Neural progenitor cell (in vitro differentiated cells): ENCODE results near the gene METTL1. TPM values are rescaled to one million over a fixed set of nuclear protein-coding genes. Genes with fewer than 3 reads are reported as not detected.

ENCODE experiments used
- DNase-seq: peaks from one replicate; pipeline ENCODE4 v3.0.0-alpha.2; 2016; ENCODE audit warnings: low spot score
- H2AFZ ChIP-seq: fragments of 200-600 bp; sonication (generic); replicated peaks from 2 replicates; pipeline ENCODE4 v1.6.1; 2016; ENCODE audit warnings: antibody characterized with exemption
- H3F3A ChIP-seq: fragments of 200-600 bp; sonication (generic); 2 replicates; pipeline ENCODE4 v1.6.1; 2016; ENCODE audit warnings: antibody characterized with exemption, low read depth
- H3K27ac ChIP-seq: fragments of 200-600 bp; sonication (generic); 2 replicates; pipeline ENCODE4 v1.5.1; 2016; ENCODE audit warnings: mild to moderate bottlenecking
- H3K27me3 ChIP-seq: fragments of 200-600 bp; sonication (generic); 2 replicates; pipeline ENCODE4 v1.6.1; 2016; ENCODE audit warnings: mild to moderate bottlenecking, moderate library complexity
- H3K36me3 ChIP-seq: fragments of 200-600 bp; sonication (generic); 2 replicates; pipeline ENCODE4 v1.5.1; 2016
- H3K4me1 ChIP-seq: fragments of 200-600 bp; sonication (generic); 2 replicates; pipeline ENCODE4 v1.6.1; 2016; ENCODE audit warnings: mixed run types
- H3K4me2 ChIP-seq: fragments of 200-600 bp; sonication (generic); 2 replicates; pipeline ENCODE4 v1.6.1; 2016
- H3K4me3 ChIP-seq: fragments of 200-600 bp; sonication (generic); 2 replicates; pipeline ENCODE4 v1.5.1; 2016
- H3K79me2 ChIP-seq: fragments of 200-600 bp; sonication (generic); 2 replicates; pipeline ENCODE4 v1.6.1; 2016; ENCODE audit warnings: low read depth
- H3K9ac ChIP-seq: fragments of 200-600 bp; sonication (generic); 2 replicates; pipeline ENCODE4 v1.6.1; 2016
- H3K9me3 ChIP-seq: fragments of 200-600 bp; sonication (generic); 2 replicates; pipeline ENCODE4 v1.5.1; 2016; ENCODE audit warnings: low read depth
- H4K20me1 ChIP-seq: fragments of 200-600 bp; sonication (generic); 2 replicates; pipeline ENCODE4 v1.6.1; 2016; ENCODE audit warnings: low read depth
- H3K27ac Mint-ChIP-seq: 3 replicates; pipeline ENCODE4 v1.8.0; 2021; ENCODE audit warnings: mixed read lengths
- H3K27me3 Mint-ChIP-seq: 2 replicates; pipeline ENCODE4 v1.8.0; 2022; ENCODE audit warnings: low read depth, mild to moderate bottlenecking, inconsistent platforms, moderate library complexity, mixed read lengths; ENCODE audit not compliant: insufficient read depth
- H3K36me3 Mint-ChIP-seq: 3 replicates; pipeline ENCODE4 v1.8.0; 2021; ENCODE audit warnings: mixed read lengths
- H3K4me1 Mint-ChIP-seq: 3 replicates; pipeline ENCODE4 v1.8.0; 2021; ENCODE audit warnings: mixed read lengths
- H3K4me3 Mint-ChIP-seq: 3 replicates; pipeline ENCODE4 v1.8.0; 2021; ENCODE audit warnings: mild to moderate bottlenecking, moderate library complexity, mixed read lengths
- H3K9me3 Mint-ChIP-seq: 3 replicates; pipeline ENCODE4 v1.8.0; 2020; ENCODE audit warnings: mixed read lengths
- EZH2 ChIP-seq: fragments of 200-600 bp; sonication (generic); IDR thresholded peaks from 2 replicates; pipeline ENCODE4 v1.6.1; 2017; ENCODE audit warnings: antibody characterized with exemption, mild to moderate bottlenecking, moderate library complexity
- EZH2phosphoT487 ChIP-seq: fragments of 200-600 bp; sonication (generic); IDR thresholded peaks from 2 replicates; pipeline ENCODE4 v1.6.1; 2017; ENCODE audit warnings: antibody characterized with exemption
- total RNA-seq: library from RNA; depleted of rRNA; stranded (reverse); fragments of >200 nt; gene quantifications from 2 replicates; pipeline ENCODE4 v1.2.3, GENCODE V29; 2015; ENCODE audit warnings: low replicate concordance
- TF ChIP-seq, protein P1 (sequence below): fragments of 200-600 bp; sonication (generic); IDR thresholded peaks from 2 replicates; pipeline ENCODE4 v1.5.1; 2017; ENCODE audit warnings: antibody characterized with exemption, mild to moderate bottlenecking

The METTL1 gene
- total RNA-seq, 1 donor from 2014 or later, result 5.6 TPM

DNA sequence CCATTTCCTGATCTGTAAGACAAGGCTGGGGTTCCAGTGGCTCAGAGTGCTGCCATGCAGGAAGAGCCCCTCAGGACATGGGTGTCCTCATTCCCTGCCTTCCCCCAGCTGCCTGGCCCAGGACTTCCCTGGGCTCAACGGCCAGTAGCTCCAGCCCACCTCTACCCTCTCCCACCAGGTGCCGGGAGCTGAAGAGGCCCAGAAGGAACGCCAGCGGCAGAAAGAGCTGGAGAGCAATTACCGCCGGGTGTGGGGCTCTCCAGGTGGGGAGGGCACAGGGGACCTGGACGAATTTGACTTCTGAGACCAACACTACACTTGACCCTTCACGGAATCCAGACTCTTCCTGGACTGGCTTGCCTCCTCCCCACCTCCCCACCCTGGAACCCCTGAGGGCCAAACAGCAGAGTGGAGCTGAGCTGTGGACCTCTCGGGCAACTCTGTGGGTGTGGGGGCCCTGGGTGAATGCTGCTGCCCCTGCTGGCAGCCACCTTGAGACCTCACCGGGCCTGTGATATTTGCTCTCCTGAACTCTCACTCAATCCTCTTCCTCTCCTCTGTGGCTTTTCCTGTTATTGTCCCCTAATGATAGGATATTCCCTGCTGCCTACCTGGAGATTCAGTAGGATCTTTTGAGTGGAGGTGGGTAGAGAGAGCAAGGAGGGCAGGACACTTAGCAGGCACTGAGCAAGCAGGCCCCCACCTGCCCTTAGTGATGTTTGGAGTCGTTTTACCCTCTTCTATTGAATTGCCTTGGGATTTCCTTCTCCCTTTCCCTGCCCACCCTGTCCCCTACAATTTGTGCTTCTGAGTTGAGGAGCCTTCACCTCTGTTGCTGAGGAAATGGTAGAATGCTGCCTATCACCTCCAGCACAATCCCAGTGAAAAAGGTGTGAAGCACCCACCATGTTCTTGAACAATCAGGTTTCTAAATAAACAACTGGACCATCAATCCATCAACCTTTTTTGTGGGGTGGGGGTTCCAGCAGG lies 51.0 kb downstream of the METTL1 start:
- Mint-ChIP-seq H3K27ac (no peak overlapping the region), H3K4me3 (no peak overlapping the region), H3K4me1 (peaks cover 6% of the 10 kb centered on the region), H3K27me3 (peaks cover 12% of the 10 kb centered on the region), H3K36me3 (peaks cover 5% of the 10 kb centered on the region), H3K9me3 (no peaks in the 10 kb centered on the region)
- no peak overlapping the region for H3K9ac ChIP-seq
- no peaks in the 10 kb centered on the region for H3K4me1 ChIP-seq
- H3F3A ChIP-seq, result no peaks in the 10 kb centered on the region
- TF ChIP-seq EZH2 (no peak), EZH2phosphoT487 (no peak)
- TF ChIP-seq, protein P1, sequence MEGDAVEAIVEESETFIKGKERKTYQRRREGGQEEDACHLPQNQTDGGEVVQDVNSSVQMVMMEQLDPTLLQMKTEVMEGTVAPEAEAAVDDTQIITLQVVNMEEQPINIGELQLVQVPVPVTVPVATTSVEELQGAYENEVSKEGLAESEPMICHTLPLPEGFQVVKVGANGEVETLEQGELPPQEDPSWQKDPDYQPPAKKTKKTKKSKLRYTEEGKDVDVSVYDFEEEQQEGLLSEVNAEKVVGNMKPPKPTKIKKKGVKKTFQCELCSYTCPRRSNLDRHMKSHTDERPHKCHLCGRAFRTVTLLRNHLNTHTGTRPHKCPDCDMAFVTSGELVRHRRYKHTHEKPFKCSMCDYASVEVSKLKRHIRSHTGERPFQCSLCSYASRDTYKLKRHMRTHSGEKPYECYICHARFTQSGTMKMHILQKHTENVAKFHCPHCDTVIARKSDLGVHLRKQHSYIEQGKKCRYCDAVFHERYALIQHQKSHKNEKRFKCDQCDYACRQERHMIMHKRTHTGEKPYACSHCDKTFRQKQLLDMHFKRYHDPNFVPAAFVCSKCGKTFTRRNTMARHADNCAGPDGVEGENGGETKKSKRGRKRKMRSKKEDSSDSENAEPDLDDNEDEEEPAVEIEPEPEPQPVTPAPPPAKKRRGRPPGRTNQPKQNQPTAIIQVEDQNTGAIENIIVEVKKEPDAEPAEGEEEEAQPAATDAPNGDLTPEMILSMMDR, result no peak
- DNase-seq, result no peak
- H3K27ac ChIP-seq, result no peak overlapping the region
- H2AFZ ChIP-seq, result no peak overlapping the region
- H3K36me3 ChIP-seq, result no peaks in the 10 kb centered on the region
- no peak overlapping the region for H3K4me3 ChIP-seq
- no peaks in the 10 kb centered on the region for H3K79me2 ChIP-seq
- H4K20me1 ChIP-seq, result no peaks in the 10 kb centered on the region
- no peak overlapping the region for H3K4me2 ChIP-seq
- no peaks in the 10 kb centered on the region for H3K9me3 ChIP-seq
- H3K27me3 ChIP-seq, result peaks cover 33% of the 10 kb centered on the region

DNA sequence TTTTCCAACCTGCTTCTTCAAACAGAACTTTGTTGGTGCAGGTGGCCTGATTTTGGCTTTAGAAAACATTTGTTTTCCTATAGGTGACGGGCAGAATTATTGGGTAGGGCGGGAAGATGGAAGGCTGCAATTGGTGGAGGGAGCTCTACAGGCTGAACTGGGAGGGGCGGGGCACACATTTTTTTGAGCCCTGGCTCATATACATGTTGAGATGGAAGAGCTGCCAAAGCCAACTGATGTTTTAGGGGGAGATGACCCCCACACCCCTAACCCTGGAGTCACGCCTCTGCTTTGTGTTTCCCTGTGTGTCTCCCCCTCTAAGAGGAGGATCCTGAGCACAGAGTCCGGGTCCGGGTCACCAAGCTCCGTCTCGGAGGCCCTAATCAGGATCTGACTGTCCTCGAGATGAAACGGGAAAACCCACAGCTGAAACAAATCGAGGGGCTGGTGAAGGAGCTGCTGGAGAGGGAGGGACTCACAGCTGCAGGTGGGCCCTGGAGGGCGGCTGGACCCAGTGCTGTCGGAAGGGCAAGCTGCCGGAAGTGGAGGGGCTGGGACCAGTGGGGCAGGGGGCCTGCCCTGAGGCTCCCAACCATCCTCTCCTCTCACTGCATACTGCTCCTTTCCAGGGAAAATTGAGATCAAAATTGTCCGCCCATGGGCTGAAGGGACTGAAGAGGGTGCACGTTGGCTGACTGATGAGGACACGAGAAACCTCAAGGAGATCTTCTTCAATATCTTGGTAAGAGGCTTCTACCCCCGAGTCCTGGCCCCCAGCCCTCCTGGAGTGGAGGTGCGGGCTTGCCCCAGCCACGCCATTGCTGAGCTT lies 51.9 kb downstream of the METTL1 start:
- no peak for DNase-seq

More for the DNA sequence above, 51.9 kb downstream of the METTL1 start:
- Histone ChIP-seq H3K9me3 (no peaks in the 10 kb centered on the region), H3K27ac (no peak overlapping the region), H3K9ac (no peak overlapping the region), H3K27me3 (peaks cover 24% of the 10 kb centered on the region), H3K4me2 (no peak overlapping the region), H3K4me3 (no peak overlapping the region), H4K20me1 (no peaks in the 10 kb centered on the region), H3K79me2 (no peaks in the 10 kb centered on the region), H3K36me3 (no peaks in the 10 kb centered on the region), H3F3A (no peaks in the 10 kb centered on the region), H3K4me1 (no peaks in the 10 kb centered on the region), H2AFZ (no peak overlapping the region)
- TF ChIP-seq EZH2phosphoT487, result no peak
- TF ChIP-seq, protein P1, result no peak
- no peak for TF ChIP-seq EZH2
- no peak overlapping the region for H3K4me3 Mint-ChIP-seq
- peaks cover 8% of the 10 kb centered on the region for H3K27me3 Mint-ChIP-seq
- H3K36me3 Mint-ChIP-seq, result peaks cover 5% of the 10 kb centered on the region
- no peak overlapping the region for H3K27ac Mint-ChIP-seq
- peaks cover 6% of the 10 kb centered on the region for H3K4me1 Mint-ChIP-seq
- no peaks in the 10 kb centered on the region for H3K9me3 Mint-ChIP-seq
